AG08395 (cell line): ENCODE measurements around the gene FOXI2.
A peak's percentile ranks its signal among the peaks of the same experiment; 100 is the strongest.

Source experiments
- DNase-seq: peaks from one replicate; pipeline ENCODE4 v3.0.0; 2012; ENCODE audit warnings: mixed read lengths, low spot score

The FOXI2 gene

GRCh38 chr10:127736915-127737562 is at the start of gene FOXI2:
TSS of gene FOXI2 (plus strand) at chr10:127737185. CDS start at chr10:127737274, 89 bp downstream.
- DNase-seq, result no peak

- no peak for DNase-seq
These were observed 49.4 kb upstream of the FOXI2 start for GRCh38 chr10:127687548-127687947.

- DNase-seq, result no peak
These were observed 46.7 kb upstream of the FOXI2 start for GRCh38 chr10:127690176-127690835.

GRCh38 chr10:127694580-127695193 is 42.3 kb upstream of the FOXI2 start:
- DNase-seq, result no peak

- DNase-seq, result no peak
These were observed 41.6 kb upstream of the FOXI2 start for GRCh38 chr10:127695431-127695830.

DNA sequence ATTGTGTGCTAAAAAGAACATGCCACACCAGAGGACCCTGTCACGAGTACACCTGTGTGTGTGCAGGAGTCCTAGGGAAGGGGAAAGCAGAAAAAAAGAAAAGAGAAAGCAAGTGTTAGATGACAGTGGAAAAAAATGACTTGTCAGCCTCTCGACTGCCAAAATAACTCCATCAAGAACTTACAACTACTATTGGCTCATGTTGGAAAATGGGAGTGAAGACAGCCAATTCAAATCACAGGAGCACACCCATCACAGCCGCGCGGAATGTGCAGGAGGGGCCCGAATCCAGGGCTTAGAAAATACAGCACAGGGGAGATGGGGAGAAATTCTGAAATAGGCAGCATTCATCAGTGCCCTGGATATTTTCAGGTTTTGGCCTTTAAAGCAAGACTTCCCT is 38.1 kb upstream of the FOXI2 start:
- DNase-seq, result no peak

DNA sequence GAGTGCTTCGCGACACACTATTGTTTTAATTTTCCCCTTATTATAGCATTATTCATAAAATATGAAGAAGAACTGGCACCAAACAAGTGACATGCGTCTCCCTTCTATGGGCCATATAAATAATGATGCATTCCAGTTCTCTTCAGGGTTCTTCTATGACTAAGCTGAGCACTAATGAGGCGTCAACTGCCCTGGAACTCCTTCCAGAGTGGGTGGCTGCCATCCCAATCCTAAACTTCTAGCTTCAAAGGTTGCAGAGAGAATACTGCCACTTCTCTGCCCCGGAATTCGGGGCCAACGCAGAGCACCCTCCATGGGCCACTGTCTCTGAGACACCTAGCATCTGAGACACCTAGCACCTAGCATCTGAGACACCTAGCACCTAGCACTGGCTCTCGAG is 37.7 kb upstream of the FOXI2 start:
- DNase-seq, result no peak

DNA sequence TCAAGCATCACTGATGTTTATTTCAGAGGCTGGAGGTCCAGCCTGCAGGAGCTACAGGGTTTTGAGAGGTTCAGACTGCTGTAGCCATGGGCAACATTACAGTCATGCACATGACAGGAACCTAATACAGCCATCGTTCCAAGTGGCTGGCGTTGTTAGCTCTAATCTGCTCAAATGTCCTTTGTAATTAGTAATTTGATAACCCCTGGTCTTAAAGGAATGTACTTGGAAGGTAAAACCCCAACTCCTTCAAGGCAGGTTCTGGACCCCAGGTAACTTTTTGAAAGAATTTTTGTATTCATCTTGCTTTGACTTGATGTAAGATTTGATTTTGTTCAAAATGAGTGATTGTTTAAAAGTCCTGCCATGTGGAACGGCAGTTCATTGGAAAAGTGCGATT is 34.7 kb upstream of the FOXI2 start:
- DNase-seq, result no peak

- DNase-seq, result no peak
These were observed 21.7 kb upstream of the FOXI2 start for GRCh38 chr10:127715249-127715648.

- peak; percentile 9 for DNase-seq
These were observed 21.1 kb upstream of the FOXI2 start for GRCh38 chr10:127715782-127716378.

DNA sequence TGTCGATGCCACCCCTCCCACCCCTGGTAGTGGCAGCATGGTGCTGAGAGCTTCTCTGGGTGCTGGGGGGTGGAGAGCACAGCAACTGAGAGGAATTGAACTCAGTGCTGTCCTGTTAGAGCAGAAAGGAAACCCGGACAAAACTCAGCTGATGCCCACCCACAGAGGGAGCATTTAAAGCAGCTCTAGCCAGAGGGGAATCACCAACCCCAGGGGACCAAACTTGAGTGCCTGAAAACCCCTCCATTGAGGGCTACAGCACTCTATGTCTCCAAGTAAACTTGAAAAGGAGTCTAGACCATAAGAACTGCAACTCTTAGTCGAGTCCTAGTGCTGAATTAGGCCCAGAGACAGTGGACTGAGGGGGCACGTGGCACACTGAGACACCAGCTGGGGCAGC is 16.8 kb upstream of the FOXI2 start:
- DNase-seq, result no peak

DNA sequence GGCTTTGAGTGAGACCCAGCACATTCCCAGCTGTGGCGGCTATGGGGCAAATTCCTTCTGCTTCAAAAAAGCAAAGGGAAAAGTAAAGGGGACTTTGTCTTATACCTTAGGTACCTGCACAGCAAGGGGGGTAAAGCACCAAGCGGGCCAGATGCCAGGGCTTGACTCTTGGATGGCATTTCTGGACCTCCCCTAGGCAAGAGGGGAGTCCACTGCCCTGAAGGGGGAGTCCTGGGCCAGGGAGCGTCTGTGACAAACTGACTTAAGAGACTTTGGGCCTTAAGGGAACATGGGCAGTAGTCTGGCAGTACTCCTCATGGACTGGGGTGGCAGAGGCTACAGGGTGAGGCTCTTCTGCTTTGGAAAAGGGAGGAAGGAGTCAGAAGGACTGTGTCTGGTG is 16.1 kb upstream of the FOXI2 start:
- no peak for DNase-seq

- no peak for DNase-seq
These were observed 2.2 kb upstream of the FOXI2 start for GRCh38 chr10:127734753-127735152.

DNA sequence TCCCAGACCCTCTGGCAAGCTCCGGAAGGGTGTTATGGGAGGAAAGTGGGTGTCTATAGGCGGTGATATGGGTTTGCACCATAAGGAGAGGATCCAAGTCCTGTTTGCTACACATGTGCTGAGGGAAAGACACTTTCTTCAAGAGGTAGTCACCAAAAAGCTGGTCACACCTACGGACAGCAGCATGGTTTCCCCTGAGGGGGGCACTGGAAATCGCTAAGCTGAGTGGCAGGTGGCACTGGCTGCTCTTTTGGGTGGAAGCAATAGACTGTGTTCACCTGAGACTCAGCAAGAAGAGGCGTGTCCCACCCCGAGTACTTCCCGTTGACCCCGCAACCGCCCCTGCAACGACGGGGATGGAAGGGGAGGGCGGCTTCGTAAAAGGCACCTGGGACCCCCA is 1.8 kb upstream of the FOXI2 start:
- DNase-seq, result no peak

DNA sequence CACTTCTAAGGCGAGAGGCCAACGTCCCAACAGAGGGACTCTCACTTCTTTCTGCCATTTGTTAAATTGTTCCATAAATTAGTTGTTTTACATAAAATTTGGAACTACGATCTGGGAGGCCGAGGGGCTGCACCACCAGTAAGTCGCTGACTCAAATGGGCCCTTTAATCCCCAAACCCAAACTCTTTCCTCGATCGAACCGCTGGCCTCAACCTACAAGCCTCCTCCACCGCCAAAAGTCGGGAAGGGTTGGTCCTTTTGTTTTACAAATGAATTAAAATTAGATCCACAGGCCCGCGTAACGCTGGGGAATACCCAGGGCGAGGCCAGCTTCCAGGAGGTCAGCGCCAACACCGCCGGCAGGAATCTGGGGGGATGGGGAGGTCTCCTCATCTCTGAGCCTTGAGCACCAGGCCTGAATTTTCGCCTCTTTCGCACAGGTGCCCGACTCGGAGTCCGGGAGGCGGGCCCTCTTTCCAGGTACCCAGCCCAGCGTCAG is 1.2 kb upstream of the FOXI2 start:
- no peak for DNase-seq

DNA sequence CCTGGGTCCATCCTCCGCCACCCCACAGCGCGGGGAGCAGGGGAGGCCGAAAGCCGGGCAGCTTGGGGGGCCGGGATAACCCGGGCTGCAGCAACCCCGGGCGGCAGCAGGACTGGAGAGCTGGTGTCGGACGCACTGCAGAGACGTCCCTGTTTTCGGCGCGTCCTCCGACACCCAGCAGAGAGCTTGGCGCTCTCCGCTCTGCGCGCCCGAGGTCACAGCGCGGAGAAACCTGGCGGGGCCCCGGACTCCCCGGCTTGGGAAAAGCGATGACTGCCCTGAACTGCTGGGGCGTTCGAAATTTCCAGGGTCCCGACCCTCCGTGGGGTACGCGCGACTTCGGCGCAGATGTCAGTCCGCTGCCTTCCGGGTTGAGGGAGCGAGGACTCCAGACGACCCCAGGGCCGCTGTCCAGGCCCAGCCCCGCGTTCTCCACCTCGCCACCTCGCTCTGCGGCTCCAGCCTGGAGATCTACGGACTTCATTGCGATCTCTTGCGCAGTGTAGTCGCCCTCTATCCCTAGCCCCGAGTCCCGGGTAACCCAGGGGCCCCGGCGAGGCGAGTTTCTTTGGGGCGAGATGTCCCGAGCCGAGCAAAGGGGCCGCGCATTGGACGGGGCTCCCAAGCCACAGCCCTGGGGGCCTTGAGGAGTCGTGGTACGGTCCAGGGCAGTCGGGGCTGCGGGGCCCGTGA is 617 bp upstream of the FOXI2 start:
- no peak for DNase-seq

DNA sequence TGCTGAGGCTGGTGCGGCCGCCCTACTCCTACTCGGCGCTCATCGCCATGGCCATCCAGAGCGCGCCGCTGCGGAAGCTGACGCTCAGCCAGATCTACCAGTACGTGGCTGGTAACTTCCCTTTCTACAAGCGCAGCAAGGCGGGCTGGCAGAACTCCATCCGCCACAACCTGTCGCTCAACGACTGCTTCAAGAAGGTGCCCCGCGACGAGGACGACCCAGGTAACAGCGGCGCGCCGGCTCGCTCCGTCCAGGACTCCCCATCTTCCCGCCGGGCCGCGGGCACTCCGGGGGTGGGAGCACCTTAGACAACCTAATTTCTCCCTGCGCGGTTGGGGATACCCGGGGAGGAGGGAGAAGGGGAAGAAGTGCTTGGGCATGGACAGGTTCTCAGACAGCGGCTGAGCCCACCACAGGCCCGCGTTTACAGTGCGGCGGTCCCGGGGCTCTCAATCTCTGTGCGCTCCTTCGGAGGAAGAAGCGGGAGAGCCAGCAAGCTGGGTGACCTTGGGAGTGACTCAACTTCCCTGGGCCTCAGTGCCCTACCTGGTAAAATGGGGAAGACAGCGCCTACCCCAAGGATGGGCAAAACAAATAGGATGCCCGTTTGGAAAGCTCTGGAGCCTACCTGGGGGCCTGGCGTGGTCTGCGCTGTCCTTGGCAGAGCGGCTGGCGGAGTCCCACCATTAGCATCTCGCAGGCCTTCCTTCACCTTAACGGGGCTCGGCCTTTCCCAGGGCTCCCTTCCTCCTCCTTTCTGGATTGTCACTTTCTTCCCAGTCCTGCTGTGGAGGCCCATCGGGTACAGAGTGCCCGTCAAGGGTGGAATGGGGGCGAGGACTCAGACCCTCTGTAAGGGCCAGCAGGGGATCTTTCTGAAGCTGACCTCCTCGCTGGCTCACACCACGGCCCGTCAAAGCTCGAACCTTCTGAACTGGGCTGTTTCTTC is 852 bp downstream of the FOXI2 start:
- no peak for DNase-seq

GRCh38 chr10:127738512-127739424 is 1.8 kb downstream of the FOXI2 start:
- DNase-seq, result no peak

DNA sequence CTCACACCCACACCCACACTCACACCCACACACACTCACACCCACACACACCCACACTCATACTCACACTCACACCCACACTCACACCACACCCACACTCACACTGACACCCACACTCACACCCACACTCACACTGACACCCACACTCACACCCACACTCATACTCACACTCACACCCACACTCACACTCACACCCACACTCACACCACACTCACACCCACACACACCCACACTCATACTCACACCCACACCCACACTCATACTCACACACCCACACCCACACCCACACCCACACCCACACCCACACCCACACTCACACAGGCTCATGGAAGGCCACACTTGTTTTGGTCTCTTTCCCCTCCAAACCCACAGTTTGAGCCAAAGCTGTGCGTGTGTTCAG is 2.9 kb downstream of the FOXI2 start:
- no peak for DNase-seq

DNA sequence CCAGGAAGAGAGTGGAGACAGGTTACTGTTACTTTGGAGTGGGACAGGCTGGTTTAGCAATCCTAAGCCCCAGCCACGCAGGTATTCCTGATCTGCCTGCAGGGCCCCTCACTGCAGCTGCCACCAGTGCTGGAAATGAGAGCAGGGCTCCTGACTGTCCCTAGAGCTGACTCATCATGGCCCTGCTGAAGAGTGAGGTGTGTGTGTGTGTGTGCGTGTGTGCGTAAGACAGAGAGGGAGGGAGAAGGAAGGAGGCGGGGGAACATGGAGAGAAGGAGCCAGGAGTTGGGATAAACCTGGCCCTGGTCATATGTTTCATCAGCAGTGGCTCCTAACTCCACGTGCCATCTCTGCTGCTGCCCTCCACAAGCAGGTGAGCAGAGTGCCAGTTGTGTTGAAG is 3.6 kb downstream of the FOXI2 start:
- DNase-seq, result no peak
